GM12878 (cell line): ENCODE data around the gene EFNB2. TPM values are rescaled to one million over a fixed set of nuclear protein-coding genes. Genes with fewer than 3 reads are reported as not detected.
A peak's percentile ranks its signal among the peaks of the same experiment; 100 is the strongest.

Experiments used
- BRCA1 ChIP-seq: IDR thresholded peaks from 2 replicates; pipeline ENCODE4 v1.6.1; 2011; ENCODE audit warnings: low read depth, low read length, improper control_type of control experiment
- CHD4 ChIP-seq: fragments of 200-600 bp; sonication (generic); IDR thresholded peaks from 2 replicates; pipeline ENCODE4 v1.6.1; 2016; ENCODE audit warnings: mild to moderate bottlenecking
- ESRRA ChIP-seq: IDR thresholded peaks from 2 replicates; pipeline ENCODE4 v1.6.1; 2012; ENCODE audit warnings: mild to moderate bottlenecking, low read length, improper control_type of control experiment
- FOXK2 ChIP-seq: fragments of 450-650 bp; IDR thresholded peaks from 2 replicates; pipeline ENCODE4 v1.6.1; 2017; ENCODE audit warnings: mild to moderate bottlenecking, moderate library complexity
- GABPA ChIP-seq: IDR thresholded peaks from 2 replicates; pipeline ENCODE4 v1.6.1; 2014; ENCODE audit warnings: antibody characterized with exemption, low read depth, mild to moderate bottlenecking, inconsistent platforms
- GATAD2B ChIP-seq: fragments of 450-650 bp; conservative IDR thresholded peaks from 2 replicates; pipeline ENCODE4 v1.6.1; 2017; ENCODE audit warnings: low read depth, mild to moderate bottlenecking, moderate library complexity
- HDAC6 ChIP-seq: fragments of 200-600 bp; sonication (generic); IDR thresholded peaks from one replicate; pipeline ENCODE4 v1.8.0; 2017; ENCODE audit warnings: antibody characterized with exemption; ENCODE audit not compliant: unreplicated experiment
- IKZF1 ChIP-seq: fragments of 450-650 bp; conservative IDR thresholded peaks from 2 replicates; pipeline ENCODE4 v1.6.1; 2017; ENCODE audit warnings: antibody characterized with exemption, mild to moderate bottlenecking
- RFX5 ChIP-seq: IDR thresholded peaks from 2 replicates; pipeline ENCODE4 v1.6.1; 2011; ENCODE audit warnings: low read depth, low read length, improper control_type of control experiment
- SIN3A ChIP-seq: IDR thresholded peaks from 2 replicates; pipeline ENCODE4 v1.6.1; 2012; ENCODE audit warnings: low read depth, low read length, improper control_type of control experiment
- SPI1 ChIP-seq: IDR thresholded peaks from 2 replicates; pipeline ENCODE4 v1.6.1; 2011; ENCODE audit warnings: low read depth, mild to moderate bottlenecking, low read length, moderate library complexity, borderline replicate concordance; ENCODE audit not compliant: insufficient read depth
- TBL1XR1 ChIP-seq: IDR thresholded peaks from 2 replicates; pipeline ENCODE4 v1.6.1; 2012; ENCODE audit warnings: low read depth, low read length, improper control_type of control experiment
- ZNF384 ChIP-seq: IDR thresholded peaks from 2 replicates; pipeline ENCODE4 v1.6.1; 2012; ENCODE audit warnings: low read depth, mild to moderate bottlenecking, low read length, improper control_type of control experiment, borderline replicate concordance
- polyA plus RNA-seq, 11 experiments: library from polyadenylated mRNA; depleted of rRNA in 4 of 11; unstranded in 6 of 11; stranded (reverse) in 5 of 11; fragments of >200 nt; fragmentation: Nextera tagmentation in 4 of 11; fragmentation: Illumina TruSeq in 1 of 11; extraction: Ambion mirVana in 4 of 11; extraction: Trizol in 1 of 11; gene quantifications; 1 replicate in 1 of 11; 2 replicates in 10 of 11; pipeline versions ENCODE4 v1.2.1 to v1.2.3, GENCODE V29; 2011 to 2016; ENCODE audit warnings: inconsistent platforms in 2 of 11, missing spikeins in 2 of 11, low read depth in 1 of 11
- total RNA-seq, 4 experiments: library from RNA; depleted of rRNA in 3 of 4; stranded (reverse); fragments of >200 nt in 3 of 4; fragmentation: Illumina TruSeq in 1 of 4; extraction: Trizol in 1 of 4; gene quantifications; 2 replicates each; pipeline versions ENCODE4 v1.2.1 to v1.2.3, GENCODE V29; 2013 to 2021
- TF ChIP-seq, protein P1 (sequence below): IDR thresholded peaks from 2 replicates; pipeline ENCODE4 v1.6.1; 2012; ENCODE audit warnings: low read length, inconsistent platforms
- TF ChIP-seq, protein P2 (sequence below): IDR thresholded peaks from 2 replicates; pipeline ENCODE4 v1.6.1; 2011; ENCODE audit warnings: low read depth, low read length, improper control_type of control experiment, borderline replicate concordance
- TF ChIP-seq, protein P3 (sequence below): fragments of 450-650 bp; IDR thresholded peaks from 2 replicates; pipeline ENCODE4 v1.6.1; 2017; ENCODE audit warnings: mild to moderate bottlenecking, moderate library complexity
- TF ChIP-seq, protein P4 (sequence below), 3 experiments: IDR thresholded peaks in 2 of 3; conservative IDR thresholded peaks in 1 of 3; 2 replicates each; pipeline ENCODE4 v1.5.1; 2011; ENCODE audit warnings: low read depth in 3 of 3, low read length in 3 of 3, mild to moderate bottlenecking in 3 of 3, control low read depth in 2 of 3, moderate library complexity in 2 of 3, inconsistent platforms in 1 of 3, mixed read lengths in 1 of 3; ENCODE audit not compliant: control insufficient read depth in 2 of 3, insufficient read depth in 1 of 3; ENCODE audit errors: extremely low read depth in 1 of 3
- TF ChIP-seq, protein P5 (sequence below): IDR thresholded peaks from 2 replicates; pipeline ENCODE4 v1.6.1; 2011; ENCODE audit warnings: low read depth, mild to moderate bottlenecking, low read length, moderate library complexity, borderline replicate concordance; ENCODE audit errors: extremely low read depth
- TF ChIP-seq, protein P6 (sequence below): IDR thresholded peaks from 2 replicates; pipeline ENCODE4 v1.6.1; 2011; ENCODE audit warnings: borderline replicate concordance, low read depth, mild to moderate bottlenecking, moderate library complexity, mixed read lengths, low read length; ENCODE audit not compliant: insufficient read depth; ENCODE audit errors: extremely low read length

Gene EFNB2
- total and polyA plus RNA-seq, 10 of the 15 experiments (the other 5 are each of a cell fraction or from before 2014, with no cell fraction given) = 0.12 to 1.5 (median 0.31) TPM; not detected in 1

DNA sequence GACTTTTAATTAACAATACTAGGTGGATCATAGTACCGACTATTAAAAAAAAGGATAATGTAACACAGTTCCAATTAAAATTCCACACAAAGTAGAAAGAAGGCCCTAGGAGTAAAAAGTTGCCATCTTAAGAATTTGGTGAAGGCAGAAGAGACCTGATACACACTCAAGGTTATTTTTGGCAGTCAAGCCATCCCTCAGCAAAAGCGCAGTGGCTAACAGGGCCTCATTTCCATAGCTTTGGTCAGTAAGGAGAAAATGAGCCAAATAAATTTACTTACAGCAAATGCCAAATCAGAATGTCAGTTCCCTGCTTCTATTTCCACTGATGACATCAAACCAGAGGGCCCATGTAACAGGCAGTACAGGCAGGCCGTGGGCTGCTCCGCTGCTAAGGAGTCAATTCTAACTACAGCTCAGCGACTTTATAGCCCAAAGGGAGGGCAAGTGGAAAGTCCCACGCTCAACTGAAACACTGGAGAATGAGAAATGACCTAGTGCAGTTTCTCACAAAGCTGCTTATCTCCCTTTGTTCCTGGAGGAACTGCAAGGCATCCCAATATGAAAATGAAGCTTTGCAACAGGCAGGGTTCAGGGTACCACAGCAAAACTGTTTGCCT lies 26.2 kb upstream of the EFNB2 start (continued):
- TF ChIP-seq, protein P1, sequence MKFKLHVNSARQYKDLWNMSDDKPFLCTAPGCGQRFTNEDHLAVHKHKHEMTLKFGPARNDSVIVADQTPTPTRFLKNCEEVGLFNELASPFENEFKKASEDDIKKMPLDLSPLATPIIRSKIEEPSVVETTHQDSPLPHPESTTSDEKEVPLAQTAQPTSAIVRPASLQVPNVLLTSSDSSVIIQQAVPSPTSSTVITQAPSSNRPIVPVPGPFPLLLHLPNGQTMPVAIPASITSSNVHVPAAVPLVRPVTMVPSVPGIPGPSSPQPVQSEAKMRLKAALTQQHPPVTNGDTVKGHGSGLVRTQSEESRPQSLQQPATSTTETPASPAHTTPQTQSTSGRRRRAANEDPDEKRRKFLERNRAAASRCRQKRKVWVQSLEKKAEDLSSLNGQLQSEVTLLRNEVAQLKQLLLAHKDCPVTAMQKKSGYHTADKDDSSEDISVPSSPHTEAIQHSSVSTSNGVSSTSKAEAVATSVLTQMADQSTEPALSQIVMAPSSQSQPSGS = peak; percentile 47
- TF ChIP-seq GATAD2B = no peak
- peak; percentile 73 for TF ChIP-seq IKZF1
- TF ChIP-seq GABPA = no peak
- TF ChIP-seq RFX5 = no peak
- TF ChIP-seq, protein P2, sequence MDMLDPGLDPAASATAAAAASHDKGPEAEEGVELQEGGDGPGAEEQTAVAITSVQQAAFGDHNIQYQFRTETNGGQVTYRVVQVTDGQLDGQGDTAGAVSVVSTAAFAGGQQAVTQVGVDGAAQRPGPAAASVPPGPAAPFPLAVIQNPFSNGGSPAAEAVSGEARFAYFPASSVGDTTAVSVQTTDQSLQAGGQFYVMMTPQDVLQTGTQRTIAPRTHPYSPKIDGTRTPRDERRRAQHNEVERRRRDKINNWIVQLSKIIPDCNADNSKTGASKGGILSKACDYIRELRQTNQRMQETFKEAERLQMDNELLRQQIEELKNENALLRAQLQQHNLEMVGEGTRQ = no peak
- no peak for TF ChIP-seq ZNF384
- no peak for TF ChIP-seq TBL1XR1
- TF ChIP-seq, protein P3, sequence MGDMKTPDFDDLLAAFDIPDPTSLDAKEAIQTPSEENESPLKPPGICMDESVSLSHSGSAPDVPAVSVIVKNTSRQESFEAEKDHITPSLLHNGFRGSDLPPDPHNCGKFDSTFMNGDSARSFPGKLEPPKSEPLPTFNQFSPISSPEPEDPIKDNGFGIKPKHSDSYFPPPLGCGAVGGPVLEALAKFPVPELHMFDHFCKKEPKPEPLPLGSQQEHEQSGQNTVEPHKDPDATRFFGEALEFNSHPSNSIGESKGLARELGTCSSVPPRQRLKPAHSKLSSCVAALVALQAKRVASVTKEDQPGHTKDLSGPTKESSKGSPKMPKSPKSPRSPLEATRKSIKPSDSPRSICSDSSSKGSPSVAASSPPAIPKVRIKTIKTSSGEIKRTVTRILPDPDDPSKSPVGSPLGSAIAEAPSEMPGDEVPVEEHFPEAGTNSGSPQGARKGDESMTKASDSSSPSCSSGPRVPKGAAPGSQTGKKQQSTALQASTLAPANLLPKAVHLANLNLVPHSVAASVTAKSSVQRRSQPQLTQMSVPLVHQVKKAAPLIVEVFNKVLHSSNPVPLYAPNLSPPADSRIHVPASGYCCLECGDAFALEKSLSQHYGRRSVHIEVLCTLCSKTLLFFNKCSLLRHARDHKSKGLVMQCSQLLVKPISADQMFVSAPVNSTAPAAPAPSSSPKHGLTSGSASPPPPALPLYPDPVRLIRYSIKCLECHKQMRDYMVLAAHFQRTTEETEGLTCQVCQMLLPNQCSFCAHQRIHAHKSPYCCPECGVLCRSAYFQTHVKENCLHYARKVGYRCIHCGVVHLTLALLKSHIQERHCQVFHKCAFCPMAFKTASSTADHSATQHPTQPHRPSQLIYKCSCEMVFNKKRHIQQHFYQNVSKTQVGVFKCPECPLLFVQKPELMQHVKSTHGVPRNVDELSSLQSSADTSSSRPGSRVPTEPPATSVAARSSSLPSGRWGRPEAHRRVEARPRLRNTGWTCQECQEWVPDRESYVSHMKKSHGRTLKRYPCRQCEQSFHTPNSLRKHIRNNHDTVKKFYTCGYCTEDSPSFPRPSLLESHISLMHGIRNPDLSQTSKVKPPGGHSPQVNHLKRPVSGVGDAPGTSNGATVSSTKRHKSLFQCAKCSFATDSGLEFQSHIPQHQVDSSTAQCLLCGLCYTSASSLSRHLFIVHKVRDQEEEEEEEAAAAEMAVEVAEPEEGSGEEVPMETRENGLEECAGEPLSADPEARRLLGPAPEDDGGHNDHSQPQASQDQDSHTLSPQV = no peak
- TF ChIP-seq HDAC6 = no peak
- TF ChIP-seq, protein P4, sequence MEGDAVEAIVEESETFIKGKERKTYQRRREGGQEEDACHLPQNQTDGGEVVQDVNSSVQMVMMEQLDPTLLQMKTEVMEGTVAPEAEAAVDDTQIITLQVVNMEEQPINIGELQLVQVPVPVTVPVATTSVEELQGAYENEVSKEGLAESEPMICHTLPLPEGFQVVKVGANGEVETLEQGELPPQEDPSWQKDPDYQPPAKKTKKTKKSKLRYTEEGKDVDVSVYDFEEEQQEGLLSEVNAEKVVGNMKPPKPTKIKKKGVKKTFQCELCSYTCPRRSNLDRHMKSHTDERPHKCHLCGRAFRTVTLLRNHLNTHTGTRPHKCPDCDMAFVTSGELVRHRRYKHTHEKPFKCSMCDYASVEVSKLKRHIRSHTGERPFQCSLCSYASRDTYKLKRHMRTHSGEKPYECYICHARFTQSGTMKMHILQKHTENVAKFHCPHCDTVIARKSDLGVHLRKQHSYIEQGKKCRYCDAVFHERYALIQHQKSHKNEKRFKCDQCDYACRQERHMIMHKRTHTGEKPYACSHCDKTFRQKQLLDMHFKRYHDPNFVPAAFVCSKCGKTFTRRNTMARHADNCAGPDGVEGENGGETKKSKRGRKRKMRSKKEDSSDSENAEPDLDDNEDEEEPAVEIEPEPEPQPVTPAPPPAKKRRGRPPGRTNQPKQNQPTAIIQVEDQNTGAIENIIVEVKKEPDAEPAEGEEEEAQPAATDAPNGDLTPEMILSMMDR (IDR thresholded peaks at IDR 0.05 in 2 of 3, conservative IDR thresholded peaks at IDR 0.05 in 1 of 3; ENCODE audit: control insufficient read depth in 2 of 3, extremely low read depth in 1 of 3, insufficient read depth in 1 of 3, low read depth in 3 of 3, low read length in 3 of 3) = no peak
- no peak for TF ChIP-seq ESRRA
- TF ChIP-seq CHD4 = no peak
- TF ChIP-seq FOXK2 = no peak
- TF ChIP-seq BRCA1 = no peak
- TF ChIP-seq SPI1 = no peak
- TF ChIP-seq, protein P5, sequence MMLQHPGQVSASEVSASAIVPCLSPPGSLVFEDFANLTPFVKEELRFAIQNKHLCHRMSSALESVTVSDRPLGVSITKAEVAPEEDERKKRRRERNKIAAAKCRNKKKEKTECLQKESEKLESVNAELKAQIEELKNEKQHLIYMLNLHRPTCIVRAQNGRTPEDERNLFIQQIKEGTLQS = no peak
- TF ChIP-seq, protein P6, sequence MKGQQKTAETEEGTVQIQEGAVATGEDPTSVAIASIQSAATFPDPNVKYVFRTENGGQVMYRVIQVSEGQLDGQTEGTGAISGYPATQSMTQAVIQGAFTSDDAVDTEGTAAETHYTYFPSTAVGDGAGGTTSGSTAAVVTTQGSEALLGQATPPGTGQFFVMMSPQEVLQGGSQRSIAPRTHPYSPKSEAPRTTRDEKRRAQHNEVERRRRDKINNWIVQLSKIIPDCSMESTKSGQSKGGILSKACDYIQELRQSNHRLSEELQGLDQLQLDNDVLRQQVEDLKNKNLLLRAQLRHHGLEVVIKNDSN = no peak
- no peak for TF ChIP-seq SIN3A
